Measurements from ENCODE around the gene NBPF20. TPM values are rescaled to one million over a fixed set of nuclear protein-coding genes. Genes with fewer than 3 reads are reported as not detected.
A peak's percentile ranks its signal among the peaks of the same experiment; 100 is the strongest.
"Not testable (repeated sequence)": the region's sequence is repeated elsewhere in the genome, so short reads cannot be mapped to it uniquely, and the experiment has no call there.

NBPF20 gene
- total and polyA plus RNA-seq, 2 of the 4 experiments (the other 2 are of a cell fraction), result 2.6 to 2.9 TPM

- H2BK120ac ChIP-seq (ENCODE audit: low read depth, low read length); H2BK15ac ChIP-seq (ENCODE audit: low read depth, low read length); CTCF ChIA-PET; H3K36me3 ChIP-seq (ENCODE audit: control insufficient read depth, insufficient read depth, low read length); H3K14ac ChIP-seq (replicated peaks; ENCODE audit: low read depth, low read length); H2AFZ ChIP-seq (replicated peaks; ENCODE audit: low read length, poor library complexity); dilution Hi-C loops (cut with HindIII; ENCODE audit: low sequenced_read_pairs, unreplicated experiment); H2AK9ac ChIP-seq (replicated peaks; ENCODE audit: low read depth, low read length, poor library complexity); in situ Hi-C loops (cut with MboI; ENCODE audit: low sequenced_read_pairs); H3K4me1 ChIP-seq (ENCODE audit: control insufficient read depth, insufficient read depth, low read length); H3K18ac ChIP-seq (ENCODE audit: low read depth, low read length); H2BK20ac ChIP-seq (ENCODE audit: low read depth, low read length); BruUV-seq (replicated peaks); H4K8ac ChIP-seq (ENCODE audit: low read depth in 2 of 2, low read length in 2 of 2); H3K9me3 ChIP-seq (ENCODE audit: control insufficient read depth, insufficient read depth, low read length); H3K79me1 ChIP-seq (ENCODE audit: low read depth in 1 of 2, low read length in 2 of 2); H3K9ac ChIP-seq (ENCODE audit: low read depth, low read length); POLR2A ChIA-PET (ENCODE audit: unreplicated experiment); H3K27ac ChIP-seq (ENCODE audit: insufficient read depth, low read length); H3K4ac ChIP-seq (ENCODE audit: low read depth, low read length); H3K9me1 ChIP-seq (ENCODE audit: insufficient read depth, low read length); H3K4me3 ChIP-seq (ENCODE audit: insufficient read depth, low read depth, low read length); intact Hi-C loops (cut with micrococcal nuclease); H3K27me3 ChIP-seq (ENCODE audit: control insufficient read depth, insufficient read depth, low read length); H3K23ac ChIP-seq (ENCODE audit: low read depth, low read length); H2AK5ac ChIP-seq (ENCODE audit: low read depth, low read length); H4K20me1 ChIP-seq (ENCODE audit: insufficient read depth, low read length); H4K5ac ChIP-seq (ENCODE audit: low read depth, low read length); DNase-seq; H2BK5ac ChIP-seq (ENCODE audit: low read depth, low read length, poor library complexity, severe bottlenecking); H3K56ac ChIP-seq (ENCODE audit: extremely low read depth, insufficient read depth, low read length); H4K91ac ChIP-seq (ENCODE audit: insufficient read depth, low read depth, low read length): not testable (repeated sequence)
- ATAC-seq (ENCODE audit: low read depth), result peak; percentile 35; the same call in 1 of the 2 replicates
- H3K4me2 ChIP-seq (ENCODE audit: low read depth, low read length), result peak overlapping the region; percentile 40; the same call in 1 of the 2 replicates
- whole genome bisulfite sequencing, 2 experiments (ENCODE audit: extremely low coverage in 2 of 2, insufficient read length in 1 of 2), result no CpG with 5 or more reads among the region's 13 CpGs
Measured at GRCh38 chr1:145460048-145460447, 34.6 kb upstream of the NBPF20 start.

DNA sequence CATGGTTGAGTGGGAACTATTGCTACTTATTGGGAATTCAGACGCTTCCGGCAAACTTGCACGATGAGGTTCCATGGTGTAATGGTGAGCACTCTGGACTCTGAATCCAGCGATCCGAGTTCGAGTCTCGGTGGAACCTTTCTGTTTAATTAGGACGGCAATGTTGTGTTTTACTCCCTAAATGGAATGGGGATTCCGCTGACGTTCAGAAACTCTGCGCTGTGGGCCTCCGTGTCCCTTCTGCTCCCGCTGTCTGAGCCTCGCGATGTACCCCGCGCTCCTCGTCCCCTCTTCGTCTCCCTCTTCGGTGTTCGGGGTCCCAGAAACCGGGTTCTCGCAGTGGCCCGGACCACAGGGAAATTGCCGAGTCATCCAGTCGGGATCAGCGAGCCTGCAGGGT is 34.2 kb upstream of the NBPF20 start:
- H2AFZ ChIP-seq (replicated peaks; ENCODE audit: low read length, poor library complexity); BruUV-seq (replicated peaks); in situ Hi-C loops (cut with MboI; ENCODE audit: low sequenced_read_pairs); H4K91ac ChIP-seq (ENCODE audit: insufficient read depth, low read depth, low read length); H3K4ac ChIP-seq (ENCODE audit: low read depth, low read length); CTCF ChIA-PET; H3K23ac ChIP-seq (ENCODE audit: low read depth, low read length); H3K9me1 ChIP-seq (ENCODE audit: insufficient read depth, low read length); H3K4me3 ChIP-seq (ENCODE audit: insufficient read depth, low read depth, low read length); H3K18ac ChIP-seq (ENCODE audit: low read depth, low read length); H3K27ac ChIP-seq (ENCODE audit: insufficient read depth, low read length); H2BK20ac ChIP-seq (ENCODE audit: low read depth, low read length); intact Hi-C loops (cut with micrococcal nuclease); H3K79me1 ChIP-seq (ENCODE audit: low read depth in 1 of 2, low read length in 2 of 2); H3K9me3 ChIP-seq (ENCODE audit: control insufficient read depth, insufficient read depth, low read length); H3K56ac ChIP-seq (ENCODE audit: extremely low read depth, insufficient read depth, low read length); H3K4me2 ChIP-seq (ENCODE audit: low read depth, low read length); H2BK120ac ChIP-seq (ENCODE audit: low read depth, low read length); POLR2A ChIA-PET (ENCODE audit: unreplicated experiment); DNase-seq; H3K9ac ChIP-seq (ENCODE audit: low read depth, low read length); H3K36me3 ChIP-seq (ENCODE audit: control insufficient read depth, insufficient read depth, low read length); H2AK9ac ChIP-seq (replicated peaks; ENCODE audit: low read depth, low read length, poor library complexity); H3K14ac ChIP-seq (replicated peaks; ENCODE audit: low read depth, low read length); H2AK5ac ChIP-seq (ENCODE audit: low read depth, low read length); H4K8ac ChIP-seq (ENCODE audit: low read depth in 2 of 2, low read length in 2 of 2); H4K5ac ChIP-seq (ENCODE audit: low read depth, low read length); dilution Hi-C loops (cut with HindIII; ENCODE audit: low sequenced_read_pairs, unreplicated experiment); H2BK5ac ChIP-seq (ENCODE audit: low read depth, low read length, poor library complexity, severe bottlenecking); H3K27me3 ChIP-seq (ENCODE audit: control insufficient read depth, insufficient read depth, low read length); H4K20me1 ChIP-seq (ENCODE audit: insufficient read depth, low read length); H2BK15ac ChIP-seq (ENCODE audit: low read depth, low read length); H3K4me1 ChIP-seq (ENCODE audit: control insufficient read depth, insufficient read depth, low read length): not testable (repeated sequence)
- ATAC-seq (ENCODE audit: low read depth), result peak; percentile 98
- WGBS, 2 experiments (ENCODE audit: extremely low coverage in 2 of 2, insufficient read length in 1 of 2), result no CpG with 5 or more reads among the region's 27 CpGs
